Stimulated activated CD8-positive, alpha-beta memory T cell treated with anti-CD3 and anti-CD28 coated beads, Interleukin-2, amount 100 ng/mL, for 48 hours (primary cell): ENCODE data around the gene FCRL6.

ENCODE experiments used
- DNase-seq, 2 donors: peaks; one replicate each; pipeline ENCODE4 v3.0.0-alpha.2; 2020; ENCODE audit warnings: low read depth in 2 of 2

The FCRL6 gene

GRCh38 chr1:159802111-159802510, at the start of gene FCRL6:
Gene FCRL6 (plus strand): TSS chr1:159802360. CDS start chr1:159802425, 65 bp downstream.
- DNase-seq = no peak

GRCh38 chr1:159753386-159753785, 48.8 kb upstream of the FCRL6 start:
- DNase-seq = no peak

DNA sequence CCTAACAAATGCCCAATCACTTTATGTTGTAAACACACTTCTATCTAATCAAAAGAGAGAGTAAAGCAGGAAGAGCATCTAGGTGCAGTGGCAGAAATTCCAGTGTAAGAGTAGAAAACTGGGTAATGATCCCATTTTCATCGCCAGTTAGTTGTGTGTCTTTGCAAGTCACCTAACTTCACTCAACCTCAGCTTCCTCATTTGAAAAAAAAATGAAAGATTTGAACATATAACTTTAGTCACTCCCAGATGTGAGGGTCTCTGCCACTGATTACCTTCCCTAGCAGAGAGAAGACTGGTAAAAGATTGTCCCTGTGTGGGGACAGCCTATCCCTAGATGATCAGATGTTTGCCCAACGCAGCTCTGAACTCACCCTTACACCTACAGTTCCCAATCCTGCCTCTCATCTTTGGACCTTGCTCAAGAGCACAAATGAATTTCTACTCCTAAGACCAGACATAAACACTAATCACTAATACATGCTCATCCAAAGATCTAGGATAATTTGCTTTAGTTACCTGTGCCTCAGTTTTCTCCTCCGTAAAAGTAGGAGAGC, 46.6 kb upstream of the FCRL6 start:
- no peak for DNase-seq

DNA sequence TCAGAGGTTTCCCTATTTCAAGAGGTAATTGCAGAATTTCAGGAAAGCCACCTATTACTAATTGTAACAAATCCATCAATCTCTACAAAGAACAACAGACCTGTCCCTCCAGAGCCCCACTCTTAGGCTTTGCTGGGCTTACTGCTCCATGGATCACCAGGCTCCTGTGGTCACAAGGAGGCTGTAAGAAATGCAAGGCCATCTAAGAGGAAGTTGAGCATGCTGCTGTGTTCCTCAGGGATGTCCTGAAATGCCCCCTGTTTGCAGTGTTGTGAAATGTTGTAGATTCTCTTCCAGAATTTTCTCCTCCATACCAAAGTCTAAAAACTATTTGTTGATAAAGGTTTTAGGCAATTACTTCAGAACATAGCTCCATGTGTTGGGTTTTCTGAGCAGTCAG, 45.8 kb upstream of the FCRL6 start:
- DNase-seq = no peak

- DNase-seq = no peak
Observed at GRCh38 chr1:159763686-159764085, 38.5 kb upstream of the FCRL6 start.

DNA sequence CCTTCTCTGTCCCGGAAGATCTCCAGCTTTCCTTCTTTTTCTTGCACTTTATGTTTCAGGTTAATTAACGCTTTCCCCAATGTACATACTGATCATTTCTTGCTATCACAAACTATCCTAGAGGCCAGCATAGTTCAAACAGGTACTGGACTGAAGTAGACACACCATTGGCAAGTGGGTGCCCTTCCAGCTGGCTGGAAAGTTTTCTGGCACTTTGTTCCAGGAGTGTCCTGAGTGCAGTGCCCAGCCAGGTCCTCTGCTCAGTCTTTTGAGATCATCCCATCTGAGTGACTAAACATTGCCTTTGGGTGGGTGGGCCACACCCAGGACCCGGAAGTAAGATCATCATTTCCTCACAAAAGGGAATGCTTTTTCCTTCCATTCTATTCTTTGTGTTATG, 36.4 kb upstream of the FCRL6 start:
- DNase-seq = no peak

- no peak for DNase-seq
Observed at GRCh38 chr1:159771127-159771895, 30.8 kb upstream of the FCRL6 start.

DNA sequence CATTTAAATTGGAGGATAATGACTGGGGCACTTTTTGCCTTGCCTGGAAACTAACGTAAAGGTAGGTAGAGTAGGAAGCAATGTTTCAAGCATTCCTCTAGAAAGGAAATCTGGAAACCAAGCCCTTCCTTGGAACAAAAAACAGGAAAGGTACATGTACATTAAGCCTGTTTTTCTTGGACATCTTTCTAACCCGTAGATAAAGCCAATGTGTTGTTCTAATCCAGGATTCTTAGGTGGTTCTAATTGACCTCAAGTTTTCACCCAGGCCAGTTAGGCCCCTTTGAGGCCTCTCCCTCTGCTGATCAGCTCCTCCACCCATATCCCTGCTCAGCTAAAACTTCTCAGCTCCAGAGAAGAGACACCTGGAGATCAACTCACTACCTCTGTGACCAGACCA, 27.7 kb upstream of the FCRL6 start:
- no peak for DNase-seq

DNA sequence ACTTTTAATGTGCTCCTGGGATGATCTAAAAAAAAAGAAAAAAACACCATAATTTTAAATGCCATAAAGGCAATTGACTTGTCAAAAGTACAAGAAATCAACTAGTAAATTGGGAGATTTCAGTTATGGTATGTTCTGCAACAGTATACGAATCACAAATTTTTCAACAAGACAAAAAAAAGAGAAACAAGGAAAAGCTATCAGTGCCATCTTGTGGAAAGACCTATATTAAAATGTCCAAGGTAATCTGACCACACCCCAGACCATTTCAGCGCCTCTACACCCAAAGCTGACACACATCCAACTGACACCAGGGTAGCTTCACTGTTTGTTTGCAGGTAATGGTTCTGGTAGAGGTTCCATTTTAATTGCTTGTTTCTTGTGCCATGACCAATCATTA, 26.4 kb upstream of the FCRL6 start:
- no peak for DNase-seq

DNA sequence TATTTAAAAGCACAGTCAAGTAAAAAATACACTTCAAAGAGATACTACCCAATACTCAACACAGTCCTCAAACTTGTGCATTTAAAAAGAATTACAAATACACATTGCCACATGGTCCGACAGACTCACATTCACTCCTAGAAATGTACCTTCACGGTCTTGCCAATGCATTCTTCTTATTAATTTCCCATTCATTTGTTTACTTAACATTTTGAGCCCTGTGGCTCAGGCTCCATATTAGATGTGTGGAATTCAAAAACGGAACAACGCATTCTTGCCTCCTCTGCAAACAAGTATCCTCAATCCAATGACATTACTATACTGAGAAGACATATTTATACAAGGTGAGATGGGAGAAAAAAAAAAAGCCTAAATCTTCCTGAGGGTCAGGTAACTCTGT, 23.9 kb upstream of the FCRL6 start:
- DNase-seq = no peak

DNA sequence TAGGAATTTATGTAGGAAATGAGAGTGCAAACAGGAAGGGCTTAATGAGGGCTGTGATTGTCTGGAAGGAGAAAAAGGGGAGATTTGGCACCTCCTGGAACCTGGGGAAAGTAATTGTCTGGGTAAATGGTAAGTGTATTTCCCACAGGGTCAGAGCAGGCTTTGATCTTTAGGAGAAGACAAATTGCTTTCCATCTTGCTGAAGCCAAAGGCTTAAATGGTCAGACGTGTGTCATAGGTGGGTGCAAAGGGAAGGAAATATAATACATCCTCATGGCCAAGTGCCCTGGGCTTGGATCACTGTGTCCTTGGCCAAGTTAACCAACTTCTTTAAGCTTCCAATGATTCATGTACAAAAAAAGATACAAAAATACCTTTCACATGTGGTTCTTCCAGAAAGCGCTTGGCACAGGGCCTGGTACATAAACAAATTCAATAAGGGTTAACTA, 22.7 kb upstream of the FCRL6 start:
- no peak for DNase-seq

DNA sequence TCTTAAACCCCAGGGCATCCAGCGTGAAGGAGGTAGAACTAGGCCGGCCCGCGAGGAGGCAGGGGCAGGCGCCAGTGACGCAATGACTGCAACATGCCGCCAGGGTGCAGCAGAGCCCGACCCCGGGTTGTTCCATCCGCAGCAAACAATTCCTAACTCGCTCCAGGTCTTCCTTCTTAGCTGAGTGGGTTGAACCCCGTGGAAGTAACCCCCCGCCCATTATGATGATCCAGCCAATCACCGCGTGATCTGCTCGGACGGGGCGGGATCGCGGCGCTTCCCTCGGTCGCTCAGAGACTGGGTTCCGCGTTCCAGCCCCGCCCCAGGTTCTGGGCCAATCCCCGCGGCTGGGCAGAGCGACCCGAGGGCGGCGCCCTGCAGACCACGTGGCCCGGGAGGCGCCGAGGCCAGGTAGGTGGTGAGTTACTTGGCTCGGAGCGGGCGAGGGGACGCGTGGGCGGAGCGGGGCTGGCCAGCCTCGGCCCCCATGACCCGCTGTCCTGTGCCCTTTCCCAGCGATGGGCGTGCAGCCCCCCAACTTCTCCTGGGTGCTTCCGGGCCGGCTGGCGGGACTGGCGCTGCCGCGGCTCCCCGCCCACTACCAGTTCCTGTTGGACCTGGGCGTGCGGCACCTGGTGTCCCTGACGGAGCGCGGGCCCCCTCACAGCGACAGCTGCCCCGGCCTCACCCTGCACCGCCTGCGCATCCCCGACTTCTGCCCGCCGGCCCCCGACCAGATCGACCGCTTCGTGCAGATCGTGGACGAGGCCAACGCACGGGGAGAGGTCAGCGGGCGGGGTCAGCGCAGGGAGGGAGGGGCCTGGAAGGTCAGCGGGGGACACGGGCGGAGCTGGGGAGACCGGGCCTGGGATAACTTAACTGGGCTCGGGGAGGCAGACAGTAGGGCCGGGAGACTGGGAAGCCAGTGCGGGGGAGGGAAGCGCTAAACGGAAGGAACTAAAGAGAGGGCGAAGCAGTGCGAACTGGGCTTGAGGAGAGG, 21.3 kb upstream of the FCRL6 start, which contains the start of gene DUSP23:
DUSP23 (plus strand) TSS at position 380 of the 1,000 bp plus-strand sequence; CDS start at position 519, 139 bp downstream.
- peak; percentile 88 to 90 for DNase-seq

- DNase-seq = no peak
Observed at GRCh38 chr1:159781992-159782391, 20.2 kb upstream of the FCRL6 start.

- DNase-seq = no peak
Observed at GRCh38 chr1:159783724-159784123, 18.4 kb upstream of the FCRL6 start.

- no peak for DNase-seq
Observed at GRCh38 chr1:159786465-159786864, 15.7 kb upstream of the FCRL6 start.

DNA sequence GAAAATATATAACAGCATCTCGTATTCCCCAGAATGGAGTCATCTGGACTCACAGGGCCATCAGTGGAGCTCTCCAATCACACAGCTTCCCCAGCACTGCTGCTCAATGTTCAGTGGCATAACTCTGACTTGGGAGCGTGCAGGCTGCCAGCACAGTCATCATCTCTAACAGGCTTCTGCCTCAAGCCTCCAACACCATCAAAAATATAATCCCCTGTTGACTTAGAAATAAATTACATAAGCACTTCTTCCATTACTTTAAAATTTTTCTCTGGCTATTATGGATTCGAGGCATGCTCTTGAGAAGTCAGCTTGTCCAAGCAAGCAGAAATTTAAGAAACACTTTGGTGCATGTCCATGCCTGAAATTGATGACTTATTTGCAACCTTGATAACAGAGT, 15.2 kb upstream of the FCRL6 start:
- DNase-seq = no peak

DNA sequence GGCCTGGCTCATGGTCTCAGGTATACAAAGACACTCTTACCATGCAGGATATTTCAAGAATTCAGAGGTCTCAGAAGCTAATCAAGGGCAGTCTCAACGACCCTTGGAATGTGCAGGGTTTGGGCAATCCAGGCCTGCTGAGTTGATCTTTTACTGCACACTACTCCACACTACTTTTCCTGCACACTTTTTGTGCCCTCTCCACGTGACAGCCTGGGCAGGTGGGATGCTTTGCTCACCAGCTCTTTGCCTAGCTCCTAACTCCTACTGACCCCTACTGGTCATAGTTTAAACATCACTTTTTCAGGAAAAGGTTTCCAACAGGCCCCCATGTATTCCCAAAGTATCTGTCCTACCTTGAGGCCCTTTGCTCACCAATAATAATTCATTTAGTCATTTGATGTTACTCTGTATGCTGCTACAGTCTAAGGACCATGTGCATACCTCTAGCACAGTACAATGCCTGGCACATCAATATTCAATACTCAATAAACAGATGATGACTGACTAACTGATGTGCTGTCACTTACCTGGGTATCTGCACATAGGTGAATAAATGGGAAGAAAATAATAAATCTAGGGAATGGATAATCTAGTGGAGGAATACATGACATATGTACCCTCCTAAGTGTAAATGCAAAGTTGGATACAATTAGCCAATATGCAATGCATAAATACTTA, 11.8 kb upstream of the FCRL6 start:
- no peak for DNase-seq

DNA sequence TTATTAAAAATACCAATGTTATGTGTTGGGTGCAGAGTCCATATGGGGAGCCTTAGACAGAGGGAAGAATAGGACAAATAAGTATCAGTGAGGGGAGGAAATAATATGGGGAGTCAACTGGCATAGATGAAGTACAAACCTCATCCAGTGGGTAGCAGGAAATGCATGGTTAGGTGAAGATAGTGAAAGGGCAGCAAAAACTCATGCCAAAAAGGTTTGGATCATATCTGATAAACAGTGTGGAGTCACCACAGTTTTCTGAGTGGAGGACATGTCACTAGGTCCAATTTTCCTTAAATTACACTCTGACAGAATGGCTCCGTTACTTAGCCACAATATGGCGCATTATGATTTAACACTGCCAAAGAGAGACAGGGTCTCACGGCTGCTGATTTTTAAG, 11.1 kb upstream of the FCRL6 start:
- DNase-seq = no peak

DNA sequence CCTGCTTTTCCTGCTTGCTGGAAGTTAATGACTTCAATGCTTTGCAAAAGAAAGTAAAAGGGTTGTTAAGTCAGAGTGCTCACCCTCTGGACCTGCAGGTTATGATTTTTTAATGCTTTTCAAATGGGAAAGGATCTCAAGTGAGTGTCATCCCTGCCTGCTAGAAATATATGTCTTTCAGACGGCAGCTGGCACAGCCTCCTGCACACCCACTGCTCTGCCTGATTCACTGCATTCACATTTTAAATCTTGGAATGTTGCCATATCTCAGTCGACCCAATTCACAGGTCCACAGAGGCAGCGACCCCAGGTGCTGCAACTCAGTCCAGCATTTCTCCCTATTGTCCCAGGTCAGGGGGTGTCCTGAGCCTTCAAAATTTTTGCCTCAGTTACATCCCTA, 10.7 kb upstream of the FCRL6 start:
- no peak for DNase-seq

- no peak for DNase-seq
Observed at GRCh38 chr1:159795534-159795933, 6.6 kb upstream of the FCRL6 start.

GRCh38 chr1:159798893-159799292, 3.3 kb upstream of the FCRL6 start:
- peak in 1 of 2 donors; percentile 10 for DNase-seq
